Astrocyte of the spinal cord (primary cell): ENCODE results near the gene NTF3.

Experiments used
- DNase-seq: peaks from one replicate; pipeline ENCODE4 v3.0.0; 2011; ENCODE audit warnings: low read depth, low spot score
- H3K4me3 ChIP-seq: 2 replicates; pipeline ENCODE4 v1.5.1; 2011; ENCODE audit warnings: low read depth, mild to moderate bottlenecking, low read length, moderate library complexity
- CTCF ChIP-seq: IDR thresholded peaks from 2 replicates; pipeline ENCODE4 v1.5.1; 2012; ENCODE audit warnings: low read depth, mild to moderate bottlenecking, low read length, inconsistent platforms
- in situ Hi-C: cut with HindIII; loops from 2 replicates; pipeline ENCODE4 v1.10.0; 2017; ENCODE audit warnings: low sequenced_read_pairs

The NTF3 gene

GRCh38 chr12:5447320-5447719 is 15.4 kb downstream of the NTF3 start:
- no peak for TF ChIP-seq CTCF
- no peak overlapping the region for H3K4me3 ChIP-seq
- no peak for DNase-seq
- in situ Hi-C loops: no loop called here

DNA sequence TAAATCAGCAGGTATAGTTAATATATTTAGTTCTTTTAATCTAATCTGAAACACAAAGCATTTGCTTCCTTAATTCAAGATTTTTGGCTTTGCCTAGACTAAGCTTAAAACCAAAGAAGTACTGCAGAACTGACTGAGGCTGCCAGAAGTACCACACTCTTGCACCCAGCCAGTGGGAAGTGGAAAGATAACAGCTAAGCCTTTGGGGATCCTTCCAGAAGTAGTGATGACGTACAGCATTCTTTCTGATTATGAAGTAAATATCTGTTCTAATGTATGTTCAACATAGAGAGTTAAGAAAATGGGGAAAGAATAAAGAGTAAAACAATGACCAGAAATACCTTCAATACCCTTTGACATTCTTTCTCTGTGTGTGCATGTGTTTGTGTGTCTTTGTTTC is 19.3 kb downstream of the NTF3 start:
- in situ Hi-C loops: no loop called here
- TF ChIP-seq CTCF: no peak
- no peak overlapping the region for H3K4me3 ChIP-seq
- no peak for DNase-seq

DNA sequence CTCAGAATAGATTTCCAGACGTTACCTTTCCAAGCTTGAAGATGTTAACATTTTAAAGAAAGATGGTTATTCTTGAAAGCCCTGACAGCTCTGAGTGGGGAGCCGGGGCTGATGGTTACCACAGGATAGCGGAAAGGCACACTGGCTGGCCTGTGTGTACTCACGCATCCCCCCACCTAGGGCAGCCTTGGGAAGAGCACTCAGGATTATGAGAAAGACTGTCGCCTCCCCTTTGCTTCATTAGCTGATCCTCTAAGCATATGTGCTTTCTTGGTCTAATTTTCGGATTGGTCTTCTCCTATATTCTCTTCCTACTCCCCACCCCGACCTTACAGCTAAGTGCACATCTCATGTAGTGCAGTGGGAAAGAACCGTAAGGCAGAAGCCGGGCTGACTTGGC is 20.7 kb downstream of the NTF3 start:
- no peak overlapping the region for H3K4me3 ChIP-seq
- in situ Hi-C loops: no loop called here
- no peak for DNase-seq
- no peak for TF ChIP-seq CTCF

DNA sequence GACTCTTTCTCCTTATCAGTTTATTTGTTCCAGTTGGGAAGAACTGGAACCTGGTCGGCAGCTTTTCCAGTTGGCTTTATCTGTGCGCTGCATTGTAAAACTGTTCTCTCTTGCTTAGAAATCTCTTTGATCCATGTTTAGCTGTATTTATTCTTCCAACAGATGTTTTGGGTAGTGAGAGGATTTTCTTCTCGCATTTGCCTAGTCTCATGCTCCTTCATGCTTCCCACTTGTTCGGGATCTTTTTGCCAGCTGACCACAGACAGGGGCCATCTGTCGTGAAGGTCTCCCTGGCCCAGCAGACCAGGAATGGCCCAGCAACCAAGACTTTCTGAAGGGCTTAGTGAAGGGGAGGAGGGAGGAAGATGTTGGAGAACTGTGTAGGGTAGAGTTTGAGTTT is 21.6 kb downstream of the NTF3 start:
- in situ Hi-C loops: no loop called here
- no peak for DNase-seq
- TF ChIP-seq CTCF: no peak
- H3K4me3 ChIP-seq: no peak overlapping the region

- in situ Hi-C loops: no loop called here
- no peak for TF ChIP-seq CTCF
- no peak for DNase-seq
- H3K4me3 ChIP-seq: no peak overlapping the region
Observed at GRCh38 chr12:5455045-5455444, 23.1 kb downstream of the NTF3 start.

- DNase-seq: no peak
- in situ Hi-C loops: no loop called here
- H3K4me3 ChIP-seq: no peak overlapping the region
- no peak for TF ChIP-seq CTCF
Observed at GRCh38 chr12:5456030-5456429, 24.1 kb downstream of the NTF3 start.

- TF ChIP-seq CTCF: no peak
- no peak overlapping the region for H3K4me3 ChIP-seq
- DNase-seq: peak; percentile 55
- in situ Hi-C loops: no loop called here
Observed at GRCh38 chr12:5456906-5457305, 25.0 kb downstream of the NTF3 start.
